GM23338 (cell line): ENCODE results near the gene JARID2. TPM values are rescaled to one million over a fixed set of nuclear protein-coding genes. Genes with fewer than 3 reads are reported as not detected.
A peak's percentile ranks its signal among the peaks of the same experiment; 100 is the strongest.

ENCODE experiments used
- ATAC-seq: fragments of 200-7000 bp; cut with Tn5 transposase; 3 replicates; pipeline ENCODE4 v1.9.1; 2020
- DNase-seq: peaks from one replicate; pipeline ENCODE4 v3.0.0-alpha.2; 2015; ENCODE audit warnings: low spot score
- H2AFZ ChIP-seq: fragments of 200-600 bp; sonication (generic); 2 replicates; pipeline ENCODE4 v1.8.0; 2016; ENCODE audit warnings: antibody characterized with exemption, mild to moderate bottlenecking, moderate library complexity
- H3F3A ChIP-seq: fragments of 200-600 bp; sonication (generic); replicated peaks from 2 replicates; pipeline ENCODE4 v1.8.0; 2017; ENCODE audit warnings: antibody characterized with exemption, mixed run types, low read depth
- H3K27ac ChIP-seq: fragments of 200-600 bp; sonication (generic); 2 replicates; pipeline ENCODE4 v1.6.1; 2016; ENCODE audit warnings: low read depth
- H3K27me3 ChIP-seq: fragments of 200-600 bp; sonication (generic); 2 replicates; pipeline ENCODE4 v1.8.0; 2016; ENCODE audit warnings: mild to moderate bottlenecking, mixed run types, moderate library complexity; ENCODE audit not compliant: insufficient read depth
- H3K36me3 ChIP-seq: fragments of 200-600 bp; sonication (generic); 2 replicates; pipeline ENCODE4 v1.8.0; 2016; ENCODE audit warnings: mild to moderate bottlenecking; ENCODE audit not compliant: insufficient read depth
- H3K4me1 ChIP-seq: fragments of 200-600 bp; sonication (generic); 2 replicates; pipeline ENCODE4 v1.8.0; 2016; ENCODE audit warnings: mild to moderate bottlenecking, moderate library complexity; ENCODE audit not compliant: insufficient read depth
- H3K4me2 ChIP-seq: fragments of 200-600 bp; sonication (generic); 2 replicates; pipeline ENCODE4 v1.7.1; 2017; ENCODE audit warnings: mixed run types
- H3K4me3 ChIP-seq: fragments of 200-600 bp; sonication (generic); 2 replicates; pipeline ENCODE4 v1.6.1; 2016; ENCODE audit warnings: mixed run types
- H3K79me2 ChIP-seq: fragments of 200-600 bp; sonication (generic); replicated peaks from 2 replicates; pipeline ENCODE4 v1.8.0; 2017; ENCODE audit warnings: mild to moderate bottlenecking; ENCODE audit not compliant: insufficient read depth
- H3K9me2 ChIP-seq: fragments of 200-600 bp; sonication (generic); 2 replicates; pipeline ENCODE4 v1.8.0; 2017; ENCODE audit not compliant: insufficient read depth
- H4K20me1 ChIP-seq: fragments of 200-600 bp; sonication (generic); replicated peaks from 2 replicates; pipeline ENCODE4 v1.8.0; 2017; ENCODE audit warnings: mild to moderate bottlenecking; ENCODE audit not compliant: insufficient read depth
- H3K27ac Mint-ChIP-seq: 2 replicates; pipeline ENCODE4 v1.8.0; 2020; ENCODE audit warnings: inconsistent platforms, mild to moderate bottlenecking, moderate library complexity, mixed read lengths
- H3K27me3 Mint-ChIP-seq: 3 replicates; pipeline ENCODE4 v1.8.0; 2022; ENCODE audit warnings: low read depth, mild to moderate bottlenecking, moderate library complexity, mixed read lengths, inconsistent platforms; ENCODE audit not compliant: insufficient read depth, poor library complexity
- H3K36me3 Mint-ChIP-seq: 3 replicates; pipeline ENCODE4 v1.8.0; 2021; ENCODE audit warnings: low read depth, mild to moderate bottlenecking, inconsistent platforms, moderate library complexity, mixed read lengths
- H3K4me1 Mint-ChIP-seq: 3 replicates; pipeline ENCODE4 v1.8.0; 2020; ENCODE audit warnings: mild to moderate bottlenecking, inconsistent platforms, mixed read lengths
- H3K4me3 Mint-ChIP-seq: 3 replicates; pipeline ENCODE4 v1.8.0; 2021; ENCODE audit warnings: moderate library complexity, mild to moderate bottlenecking, inconsistent platforms, mixed read lengths
- H3K9me3 Mint-ChIP-seq: 3 replicates; pipeline ENCODE4 v1.8.0; 2020; ENCODE audit warnings: moderate library complexity, mild to moderate bottlenecking, inconsistent platforms, mixed read lengths
- CREB1 ChIP-seq: fragments of 250-450 bp; sonication (Bioruptor Pico); IDR thresholded peaks from 2 replicates; pipeline ENCODE4 v1.5.0; 2020; ENCODE audit warnings: low read depth, mild to moderate bottlenecking, moderate library complexity
- EZH2 ChIP-seq: fragments of 200-600 bp; sonication (generic); IDR thresholded peaks from one replicate; pipeline ENCODE4 v1.8.0; 2017; ENCODE audit warnings: antibody characterized with exemption, mild to moderate bottlenecking, low read depth; ENCODE audit not compliant: unreplicated experiment
- EZH2phosphoT487 ChIP-seq: fragments of 200-600 bp; sonication (generic); IDR thresholded peaks from one replicate; pipeline ENCODE4 v1.8.1; 2018; ENCODE audit warnings: antibody characterized with exemption; ENCODE audit not compliant: unreplicated experiment
- JUNB ChIP-seq: IDR thresholded peaks from one replicate; pipeline ENCODE4 v1.6.1; 2016; ENCODE audit warnings: antibody characterized with exemption; ENCODE audit not compliant: unreplicated experiment
- NANOG ChIP-seq: IDR thresholded peaks from 2 replicates; pipeline ENCODE4 v1.6.1; 2016; ENCODE audit warnings: antibody characterized with exemption, borderline replicate concordance
- POLR2AphosphoS5 ChIP-seq: IDR thresholded peaks from 2 replicates; pipeline ENCODE4 v1.6.1; 2016; ENCODE audit warnings: antibody characterized with exemption, low read depth
- STAT1 ChIP-seq: IDR thresholded peaks from one replicate; pipeline ENCODE4 v1.6.1; 2016; ENCODE audit warnings: antibody characterized with exemption; ENCODE audit not compliant: unreplicated experiment
- ZNF114 ChIP-seq: fragments of 250-450 bp; sonication (Bioruptor Pico); IDR thresholded peaks from 2 replicates; pipeline ENCODE4 v1.5.0; 2020; ENCODE audit warnings: mild to moderate bottlenecking, moderate library complexity
- ZNF331 ChIP-seq: fragments of 250-450 bp; sonication (Bioruptor Pico); IDR thresholded peaks from 2 replicates; pipeline ENCODE4 v1.5.0; 2020; ENCODE audit warnings: low read depth, mild to moderate bottlenecking, moderate library complexity
- polyA plus RNA-seq: library from polyadenylated mRNA; unstranded; fragments of >200 nt; fragmentation: Nextera tagmentation; extraction: Ambion mirVana; gene quantifications from 2 replicates; pipeline ENCODE4 v1.2.1, GENCODE V29; 2016
- total RNA-seq: library from RNA; depleted of rRNA; stranded (reverse); fragments of >200 nt; shearing (Covaris generic); gene quantifications from 2 replicates; pipeline ENCODE4 v1.2.3, GENCODE V29; 2014
- TF ChIP-seq, protein P1 (sequence below), 2 experiments: fragments of 200-600 bp in 1 of 2; sonication (generic) in 1 of 2; conservative IDR thresholded peaks; 2 replicates each; pipeline versions ENCODE4 v1.5.1 to v1.6.1; 2016 to 2017; ENCODE audit warnings: antibody characterized with exemption in 2 of 2, low read depth in 2 of 2, mild to moderate bottlenecking in 2 of 2, moderate library complexity in 1 of 2
- TF ChIP-seq, protein P2 (sequence below): IDR thresholded peaks from 2 replicates; pipeline ENCODE4 v1.6.1; 2016; ENCODE audit warnings: antibody characterized with exemption
- TF ChIP-seq, protein P3 (sequence below): IDR thresholded peaks from one replicate; pipeline ENCODE4 v1.6.1; 2018; ENCODE audit warnings: antibody characterized with exemption; ENCODE audit not compliant: unreplicated experiment
- TF ChIP-seq, protein P4 (sequence below): fragments of 250-450 bp; sonication (Bioruptor Pico); IDR thresholded peaks from 2 replicates; pipeline ENCODE4 v1.5.0; 2020; ENCODE audit warnings: mild to moderate bottlenecking, moderate library complexity

JARID2 gene
- total and polyA plus RNA-seq, 2 experiments from 2014 or later, result 92.8 to 196 TPM

DNA sequence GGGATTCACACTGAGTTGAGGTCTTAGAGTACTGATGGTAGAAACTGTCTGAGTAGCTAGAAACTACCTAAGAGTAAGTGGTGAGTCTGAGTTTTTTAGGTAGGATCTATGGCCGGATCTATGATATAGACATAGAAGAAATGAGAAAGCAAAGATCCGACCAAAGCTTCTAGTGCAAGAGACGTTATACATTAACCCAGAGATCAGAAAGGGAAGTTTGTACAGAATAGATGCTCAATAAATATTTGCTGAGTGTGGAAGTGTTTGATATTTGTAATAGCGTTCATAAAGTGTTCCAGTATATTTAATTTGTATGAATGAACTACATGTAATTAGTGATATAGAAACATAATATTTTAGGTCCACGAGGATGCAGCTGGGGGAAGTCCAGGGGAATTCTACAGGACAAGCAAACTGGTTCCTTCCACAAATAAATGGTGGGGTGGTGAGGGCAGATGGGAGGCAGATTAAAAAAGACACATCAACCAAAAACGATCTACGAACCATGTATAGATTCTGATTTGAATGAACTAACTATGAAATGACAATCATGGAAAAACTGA lies 31.9 kb upstream of the JARID2 start (continued):
- TF ChIP-seq STAT1 (no peak), JUNB (no peak)

DNA sequence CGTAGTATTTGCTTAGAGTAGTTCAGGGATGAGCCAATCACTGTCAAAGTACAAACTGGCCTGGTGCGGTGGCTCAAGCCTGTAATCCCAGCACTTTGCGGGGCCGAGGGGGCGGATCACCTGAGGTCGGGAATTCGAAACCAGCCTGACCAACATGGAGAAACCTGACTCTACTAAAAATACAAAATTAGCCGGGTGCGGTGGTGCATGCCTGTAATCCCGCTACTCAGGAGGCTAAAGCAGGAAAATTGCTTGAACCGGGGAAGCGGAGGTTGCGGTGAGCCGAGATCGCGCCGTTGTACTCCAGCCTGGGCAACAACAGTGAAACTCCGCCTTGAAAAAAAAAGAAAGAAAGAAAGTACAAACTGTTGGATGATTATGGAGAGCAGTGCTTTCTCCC lies 27.5 kb upstream of the JARID2 start:
- Histone ChIP-seq H3K79me2 (peaks cover 4% of the 10 kb centered on the region; the same call in 1 of the 2 replicates), H3K4me3 (no peak overlapping the region), H3K27me3 (no peaks in the 10 kb centered on the region), H3K4me1 (peaks cover 5% of the 10 kb centered on the region; the same call in 1 of the 2 replicates), H3K4me2 (no peak overlapping the region), H4K20me1 (no peaks in the 10 kb centered on the region), H3K9me2 (no peaks in the 10 kb centered on the region), H2AFZ (0 out of 2 replicates have a peak overlapping the region, but pooled peaks have one; percentile 64), H3K36me3 (no peaks in the 10 kb centered on the region), H3K27ac (peak overlapping the region; percentile 72), H3F3A (0 out of 2 replicates have a peak, but pooled peaks cover 5% of the 10 kb centered on the region)
- Mint-ChIP-seq H3K4me3 (no peak overlapping the region), H3K4me1 (peaks cover 9% of the 10 kb centered on the region), H3K36me3 (no peaks in the 10 kb centered on the region), H3K27me3 (peaks cover 7% of the 10 kb centered on the region), H3K9me3 (no peaks in the 10 kb centered on the region), H3K27ac (no peak overlapping the region)
- peak; percentile 54 for ATAC-seq
- TF ChIP-seq, protein P1, sequence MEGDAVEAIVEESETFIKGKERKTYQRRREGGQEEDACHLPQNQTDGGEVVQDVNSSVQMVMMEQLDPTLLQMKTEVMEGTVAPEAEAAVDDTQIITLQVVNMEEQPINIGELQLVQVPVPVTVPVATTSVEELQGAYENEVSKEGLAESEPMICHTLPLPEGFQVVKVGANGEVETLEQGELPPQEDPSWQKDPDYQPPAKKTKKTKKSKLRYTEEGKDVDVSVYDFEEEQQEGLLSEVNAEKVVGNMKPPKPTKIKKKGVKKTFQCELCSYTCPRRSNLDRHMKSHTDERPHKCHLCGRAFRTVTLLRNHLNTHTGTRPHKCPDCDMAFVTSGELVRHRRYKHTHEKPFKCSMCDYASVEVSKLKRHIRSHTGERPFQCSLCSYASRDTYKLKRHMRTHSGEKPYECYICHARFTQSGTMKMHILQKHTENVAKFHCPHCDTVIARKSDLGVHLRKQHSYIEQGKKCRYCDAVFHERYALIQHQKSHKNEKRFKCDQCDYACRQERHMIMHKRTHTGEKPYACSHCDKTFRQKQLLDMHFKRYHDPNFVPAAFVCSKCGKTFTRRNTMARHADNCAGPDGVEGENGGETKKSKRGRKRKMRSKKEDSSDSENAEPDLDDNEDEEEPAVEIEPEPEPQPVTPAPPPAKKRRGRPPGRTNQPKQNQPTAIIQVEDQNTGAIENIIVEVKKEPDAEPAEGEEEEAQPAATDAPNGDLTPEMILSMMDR (conservative IDR thresholded peaks at IDR 0.05; ENCODE audit: low read depth in 2 of 2), result no peak
- TF ChIP-seq EZH2phosphoT487, result no peak
- TF ChIP-seq, protein P2, sequence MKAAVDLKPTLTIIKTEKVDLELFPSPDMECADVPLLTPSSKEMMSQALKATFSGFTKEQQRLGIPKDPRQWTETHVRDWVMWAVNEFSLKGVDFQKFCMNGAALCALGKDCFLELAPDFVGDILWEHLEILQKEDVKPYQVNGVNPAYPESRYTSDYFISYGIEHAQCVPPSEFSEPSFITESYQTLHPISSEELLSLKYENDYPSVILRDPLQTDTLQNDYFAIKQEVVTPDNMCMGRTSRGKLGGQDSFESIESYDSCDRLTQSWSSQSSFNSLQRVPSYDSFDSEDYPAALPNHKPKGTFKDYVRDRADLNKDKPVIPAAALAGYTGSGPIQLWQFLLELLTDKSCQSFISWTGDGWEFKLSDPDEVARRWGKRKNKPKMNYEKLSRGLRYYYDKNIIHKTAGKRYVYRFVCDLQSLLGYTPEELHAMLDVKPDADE, result no peak
- TF ChIP-seq STAT1, result no peak
- TF ChIP-seq ZNF331, result no peak
- TF ChIP-seq NANOG, result no peak
- TF ChIP-seq, protein P3, sequence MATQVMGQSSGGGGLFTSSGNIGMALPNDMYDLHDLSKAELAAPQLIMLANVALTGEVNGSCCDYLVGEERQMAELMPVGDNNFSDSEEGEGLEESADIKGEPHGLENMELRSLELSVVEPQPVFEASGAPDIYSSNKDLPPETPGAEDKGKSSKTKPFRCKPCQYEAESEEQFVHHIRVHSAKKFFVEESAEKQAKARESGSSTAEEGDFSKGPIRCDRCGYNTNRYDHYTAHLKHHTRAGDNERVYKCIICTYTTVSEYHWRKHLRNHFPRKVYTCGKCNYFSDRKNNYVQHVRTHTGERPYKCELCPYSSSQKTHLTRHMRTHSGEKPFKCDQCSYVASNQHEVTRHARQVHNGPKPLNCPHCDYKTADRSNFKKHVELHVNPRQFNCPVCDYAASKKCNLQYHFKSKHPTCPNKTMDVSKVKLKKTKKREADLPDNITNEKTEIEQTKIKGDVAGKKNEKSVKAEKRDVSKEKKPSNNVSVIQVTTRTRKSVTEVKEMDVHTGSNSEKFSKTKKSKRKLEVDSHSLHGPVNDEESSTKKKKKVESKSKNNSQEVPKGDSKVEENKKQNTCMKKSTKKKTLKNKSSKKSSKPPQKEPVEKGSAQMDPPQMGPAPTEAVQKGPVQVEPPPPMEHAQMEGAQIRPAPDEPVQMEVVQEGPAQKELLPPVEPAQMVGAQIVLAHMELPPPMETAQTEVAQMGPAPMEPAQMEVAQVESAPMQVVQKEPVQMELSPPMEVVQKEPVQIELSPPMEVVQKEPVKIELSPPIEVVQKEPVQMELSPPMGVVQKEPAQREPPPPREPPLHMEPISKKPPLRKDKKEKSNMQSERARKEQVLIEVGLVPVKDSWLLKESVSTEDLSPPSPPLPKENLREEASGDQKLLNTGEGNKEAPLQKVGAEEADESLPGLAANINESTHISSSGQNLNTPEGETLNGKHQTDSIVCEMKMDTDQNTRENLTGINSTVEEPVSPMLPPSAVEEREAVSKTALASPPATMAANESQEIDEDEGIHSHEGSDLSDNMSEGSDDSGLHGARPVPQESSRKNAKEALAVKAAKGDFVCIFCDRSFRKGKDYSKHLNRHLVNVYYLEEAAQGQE, result no peak
- TF ChIP-seq ZNF114, result no peak
- TF ChIP-seq, protein P4, sequence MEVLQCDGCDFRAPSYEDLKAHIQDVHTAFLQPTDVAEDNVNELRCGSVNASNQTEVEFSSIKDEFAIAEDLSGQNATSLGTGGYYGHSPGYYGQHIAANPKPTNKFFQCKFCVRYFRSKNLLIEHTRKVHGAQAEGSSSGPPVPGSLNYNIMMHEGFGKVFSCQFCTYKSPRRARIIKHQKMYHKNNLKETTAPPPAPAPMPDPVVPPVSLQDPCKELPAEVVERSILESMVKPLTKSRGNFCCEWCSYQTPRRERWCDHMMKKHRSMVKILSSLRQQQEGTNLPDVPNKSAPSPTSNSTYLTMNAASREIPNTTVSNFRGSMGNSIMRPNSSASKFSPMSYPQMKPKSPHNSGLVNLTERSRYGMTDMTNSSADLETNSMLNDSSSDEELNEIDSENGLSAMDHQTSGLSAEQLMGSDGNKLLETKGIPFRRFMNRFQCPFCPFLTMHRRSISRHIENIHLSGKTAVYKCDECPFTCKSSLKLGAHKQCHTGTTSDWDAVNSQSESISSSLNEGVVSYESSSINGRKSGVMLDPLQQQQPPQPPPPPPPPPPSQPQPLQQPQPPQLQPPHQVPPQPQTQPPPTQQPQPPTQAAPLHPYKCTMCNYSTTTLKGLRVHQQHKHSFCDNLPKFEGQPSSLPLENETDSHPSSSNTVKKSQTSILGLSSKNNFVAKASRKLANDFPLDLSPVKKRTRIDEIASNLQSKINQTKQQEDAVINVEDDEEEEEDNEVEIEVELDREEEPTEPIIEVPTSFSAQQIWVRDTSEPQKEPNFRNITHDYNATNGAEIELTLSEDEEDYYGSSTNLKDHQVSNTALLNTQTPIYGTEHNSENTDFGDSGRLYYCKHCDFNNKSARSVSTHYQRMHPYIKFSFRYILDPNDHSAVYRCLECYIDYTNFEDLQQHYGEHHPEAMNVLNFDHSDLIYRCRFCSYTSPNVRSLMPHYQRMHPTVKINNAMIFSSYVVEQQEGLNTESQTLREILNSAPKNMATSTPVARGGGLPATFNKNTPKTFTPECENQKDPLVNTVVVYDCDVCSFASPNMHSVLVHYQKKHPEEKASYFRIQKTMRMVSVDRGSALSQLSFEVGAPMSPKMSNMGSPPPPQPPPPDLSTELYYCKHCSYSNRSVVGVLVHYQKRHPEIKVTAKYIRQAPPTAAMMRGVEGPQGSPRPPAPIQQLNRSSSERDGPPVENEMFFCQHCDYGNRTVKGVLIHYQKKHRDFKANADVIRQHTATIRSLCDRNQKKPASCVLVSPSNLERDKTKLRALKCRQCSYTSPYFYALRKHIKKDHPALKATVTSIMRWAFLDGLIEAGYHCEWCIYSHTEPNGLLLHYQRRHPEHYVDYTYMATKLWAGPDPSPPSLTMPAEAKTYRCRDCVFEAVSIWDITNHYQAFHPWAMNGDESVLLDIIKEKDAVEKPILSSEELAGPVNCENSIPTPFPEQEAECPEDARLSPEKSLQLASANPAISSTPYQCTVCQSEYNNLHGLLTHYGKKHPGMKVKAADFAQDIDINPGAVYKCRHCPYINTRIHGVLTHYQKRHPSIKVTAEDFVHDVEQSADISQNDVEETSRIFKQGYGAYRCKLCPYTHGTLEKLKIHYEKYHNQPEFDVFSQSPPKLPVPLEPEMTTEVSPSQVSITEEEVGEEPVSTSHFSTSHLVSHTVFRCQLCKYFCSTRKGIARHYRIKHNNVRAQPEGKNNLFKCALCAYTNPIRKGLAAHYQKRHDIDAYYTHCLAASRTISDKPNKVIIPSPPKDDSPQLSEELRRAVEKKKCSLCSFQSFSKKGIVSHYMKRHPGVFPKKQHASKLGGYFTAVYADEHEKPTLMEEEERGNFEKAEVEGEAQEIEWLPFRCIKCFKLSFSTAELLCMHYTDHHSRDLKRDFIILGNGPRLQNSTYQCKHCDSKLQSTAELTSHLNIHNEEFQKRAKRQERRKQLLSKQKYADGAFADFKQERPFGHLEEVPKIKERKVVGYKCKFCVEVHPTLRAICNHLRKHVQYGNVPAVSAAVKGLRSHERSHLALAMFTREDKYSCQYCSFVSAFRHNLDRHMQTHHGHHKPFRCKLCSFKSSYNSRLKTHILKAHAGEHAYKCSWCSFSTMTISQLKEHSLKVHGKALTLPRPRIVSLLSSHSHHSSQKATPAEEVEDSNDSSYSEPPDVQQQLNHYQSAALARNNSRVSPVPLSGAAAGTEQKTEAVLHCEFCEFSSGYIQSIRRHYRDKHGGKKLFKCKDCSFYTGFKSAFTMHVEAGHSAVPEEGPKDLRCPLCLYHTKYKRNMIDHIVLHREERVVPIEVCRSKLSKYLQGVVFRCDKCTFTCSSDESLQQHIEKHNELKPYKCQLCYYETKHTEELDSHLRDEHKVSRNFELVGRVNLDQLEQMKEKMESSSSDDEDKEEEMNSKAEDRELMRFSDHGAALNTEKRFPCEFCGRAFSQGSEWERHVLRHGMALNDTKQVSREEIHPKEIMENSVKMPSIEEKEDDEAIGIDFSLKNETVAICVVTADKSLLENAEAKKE (CRISPR knock-in tag), result no peak
- no peak for TF ChIP-seq POLR2AphosphoS5
- TF ChIP-seq EZH2, result no peak
- TF ChIP-seq CREB1 (CRISPR knock-in tag), result no peak
- no peak for TF ChIP-seq JUNB
- DNase-seq, result peak; percentile 28
